HepG2 (cell line): ENCODE measurements around the gene SRP72. TPM values are rescaled to one million over a fixed set of nuclear protein-coding genes. Genes with fewer than 3 reads are reported as not detected.

Experiments used
- BRCA1 ChIP-seq: sonication (generic); formaldehyde crosslinking; IDR thresholded peaks from 2 replicates; pipeline ENCODE4 v1.4.0; 2020; ENCODE audit warnings: missing genetic modification reagents
- CBX1 ChIP-seq: IDR thresholded peaks from one replicate; pipeline ENCODE4 v1.6.1; 2016; ENCODE audit warnings: antibody characterized with exemption, low read depth
- CC2D1A ChIP-seq: sonication (generic); formaldehyde crosslinking; IDR thresholded peaks from 2 replicates; pipeline ENCODE4 v1.8.1; 2023; ENCODE audit warnings: mild to moderate bottlenecking, missing genetic modification reagents
- DNMT3B ChIP-seq: conservative IDR thresholded peaks from 2 replicates; pipeline ENCODE4 v1.6.1; 2016; ENCODE audit warnings: missing biosample characterization, control low read depth
- GPN1 ChIP-seq: sonication (generic); formaldehyde crosslinking; IDR thresholded peaks from 2 replicates; pipeline ENCODE4 v1.5.1; 2020; ENCODE audit warnings: missing genetic modification reagents, borderline replicate concordance
- HDAC6 ChIP-seq: fragments of 200-600 bp; sonication (generic); IDR thresholded peaks from 2 replicates; pipeline ENCODE4 v1.7.0; 2017; ENCODE audit warnings: mild to moderate bottlenecking, antibody characterized with exemption, low read length, low read depth
- IKZF1 ChIP-seq: fragments of 450-650 bp; IDR thresholded peaks from 2 replicates; pipeline ENCODE4 v1.7.1; 2016
- JDP2 ChIP-seq: sonication (generic); formaldehyde crosslinking; IDR thresholded peaks from 2 replicates; pipeline ENCODE4 v1.8.1; 2022; ENCODE audit warnings: missing genetic modification reagents, borderline replicate concordance
- MED13 ChIP-seq: sonication (generic); formaldehyde crosslinking; IDR thresholded peaks from 2 replicates; pipeline ENCODE4 v1.5.0; 2020; ENCODE audit warnings: missing genetic modification reagents
- MTA3 ChIP-seq: sonication (generic); formaldehyde crosslinking; IDR thresholded peaks from 2 replicates; pipeline ENCODE4 v1.4.0; 2020; ENCODE audit warnings: missing genetic modification reagents
- MTF1 ChIP-seq: sonication (generic); formaldehyde crosslinking; IDR thresholded peaks from 2 replicates; pipeline ENCODE4 v1.5.0; 2020; ENCODE audit warnings: missing genetic modification reagents
- NFKBIZ ChIP-seq: IDR thresholded peaks from 2 replicates; pipeline ENCODE4 v1.6.1; 2018; ENCODE audit warnings: missing genetic modification reagents, missing compliant biosample characterization
- NR2C2 ChIP-seq: sonication (generic); formaldehyde crosslinking; IDR thresholded peaks from 2 replicates; pipeline ENCODE4 v1.4.0; 2020; ENCODE audit warnings: missing genetic modification reagents, mild to moderate bottlenecking, moderate library complexity, borderline replicate concordance
- SALL2 ChIP-seq: sonication (generic); formaldehyde crosslinking; IDR thresholded peaks from 2 replicates; pipeline ENCODE4 v1.8.1; 2023; ENCODE audit warnings: mild to moderate bottlenecking, missing genetic modification reagents, inconsistent platforms
- SIN3A ChIP-seq: IDR thresholded peaks from 2 replicates; pipeline ENCODE4 v1.6.1; 2011; ENCODE audit warnings: low read depth, mild to moderate bottlenecking, control low read depth, low read length, borderline replicate concordance
- TGIF2 ChIP-seq: IDR thresholded peaks from 2 replicates; pipeline ENCODE4 v1.6.1; 2016; ENCODE audit warnings: control low read depth, missing compliant biosample characterization
- TMF1 ChIP-seq: sonication (generic); formaldehyde crosslinking; IDR thresholded peaks from 2 replicates; pipeline ENCODE4 v1.8.1; 2022; ENCODE audit warnings: low read depth, missing genetic modification reagents
- ZBTB7A ChIP-seq: sonication (generic); formaldehyde crosslinking; IDR thresholded peaks from 2 replicates; pipeline ENCODE4 v1.8.0; 2022; ENCODE audit warnings: mild to moderate bottlenecking, missing genetic modification reagents
- ZC3H13 ChIP-seq: sonication (generic); formaldehyde crosslinking; IDR thresholded peaks from 2 replicates; pipeline ENCODE4 v1.8.1; 2023; ENCODE audit warnings: mild to moderate bottlenecking, missing genetic modification reagents, moderate library complexity
- ZFP36L2 ChIP-seq: sonication (generic); formaldehyde crosslinking; IDR thresholded peaks from 2 replicates; pipeline ENCODE4 v1.4.0; 2020; ENCODE audit warnings: missing genetic modification reagents
- ZFYVE20 ChIP-seq: sonication (generic); formaldehyde crosslinking; IDR thresholded peaks from 2 replicates; pipeline ENCODE4 v1.8.0; 2023; ENCODE audit warnings: low read depth, mild to moderate bottlenecking, moderate library complexity, missing genetic modification reagents, borderline replicate concordance
- ZIK1 ChIP-seq: sonication (generic); formaldehyde crosslinking; IDR thresholded peaks from 2 replicates; pipeline ENCODE4 v1.5.0; 2020; ENCODE audit warnings: mild to moderate bottlenecking, low read depth, missing genetic modification reagents, borderline replicate concordance
- ZNF431 ChIP-seq: sonication (generic); formaldehyde crosslinking; IDR thresholded peaks from 2 replicates; pipeline ENCODE4 v1.9.0; 2022; ENCODE audit warnings: missing genetic modification reagents, low read depth, mild to moderate bottlenecking, borderline replicate concordance
- ZNF564 ChIP-seq: sonication (generic); formaldehyde crosslinking; IDR thresholded peaks from 2 replicates; pipeline ENCODE4 v1.8.1; 2023; ENCODE audit warnings: mild to moderate bottlenecking, missing genetic modification reagents
- ZNF747 ChIP-seq: sonication (generic); formaldehyde crosslinking; IDR thresholded peaks from 2 replicates; pipeline ENCODE4 v1.8.1; 2023; ENCODE audit warnings: missing genetic modification reagents, mild to moderate bottlenecking, borderline replicate concordance
- ZNF776 ChIP-seq: sonication (generic); formaldehyde crosslinking; IDR thresholded peaks from 2 replicates; pipeline ENCODE4 v1.4.0; 2020; ENCODE audit warnings: mild to moderate bottlenecking, missing genetic modification reagents
- polyA plus RNA-seq, 8 experiments: library from polyadenylated mRNA; depleted of rRNA in 3 of 8; stranded (reverse) in 7 of 8; unstranded in 1 of 8; fragments of >200 nt; fragmentation: Illumina TruSeq in 4 of 8; extraction: Trizol in 4 of 8; gene quantifications; 2 replicates each; pipeline versions ENCODE4 v1.2.1 to v1.2.3, GENCODE V29; 2011 to 2016; ENCODE audit warnings: low read depth in 4 of 8, missing spikeins in 1 of 8, mixed read lengths in 1 of 8; ENCODE audit not compliant: insufficient read depth in 1 of 8
- total RNA-seq, 5 experiments: library from RNA; depleted of rRNA; stranded (reverse); fragments of >200 nt; fragmentation: Illumina TruSeq; extraction: Trizol; gene quantifications; 2 replicates each; pipeline ENCODE4 v1.2.3, GENCODE V29; 2016; ENCODE audit warnings: low read depth in 1 of 5
- TF ChIP-seq, protein P1 (sequence below): IDR thresholded peaks from 2 replicates; pipeline ENCODE4 v1.6.1; 2012; ENCODE audit warnings: inconsistent platforms
- TF ChIP-seq, protein P2 (sequence below): sonication (generic); formaldehyde crosslinking; IDR thresholded peaks from 2 replicates; pipeline ENCODE4 v1.4.0; 2020; ENCODE audit warnings: mild to moderate bottlenecking, missing genetic modification reagents
- TF ChIP-seq, protein P3 (sequence below): sonication (generic); formaldehyde crosslinking; IDR thresholded peaks from 2 replicates; pipeline ENCODE4 v1.5.0; 2020; ENCODE audit warnings: missing genetic modification reagents, mild to moderate bottlenecking, borderline replicate concordance

The SRP72 gene
- total and polyA plus RNA-seq, 2 of the 13 experiments (the other 11 are each of a cell fraction or from before 2014, with no cell fraction given) = 64.9 to 75.6 TPM

DNA sequence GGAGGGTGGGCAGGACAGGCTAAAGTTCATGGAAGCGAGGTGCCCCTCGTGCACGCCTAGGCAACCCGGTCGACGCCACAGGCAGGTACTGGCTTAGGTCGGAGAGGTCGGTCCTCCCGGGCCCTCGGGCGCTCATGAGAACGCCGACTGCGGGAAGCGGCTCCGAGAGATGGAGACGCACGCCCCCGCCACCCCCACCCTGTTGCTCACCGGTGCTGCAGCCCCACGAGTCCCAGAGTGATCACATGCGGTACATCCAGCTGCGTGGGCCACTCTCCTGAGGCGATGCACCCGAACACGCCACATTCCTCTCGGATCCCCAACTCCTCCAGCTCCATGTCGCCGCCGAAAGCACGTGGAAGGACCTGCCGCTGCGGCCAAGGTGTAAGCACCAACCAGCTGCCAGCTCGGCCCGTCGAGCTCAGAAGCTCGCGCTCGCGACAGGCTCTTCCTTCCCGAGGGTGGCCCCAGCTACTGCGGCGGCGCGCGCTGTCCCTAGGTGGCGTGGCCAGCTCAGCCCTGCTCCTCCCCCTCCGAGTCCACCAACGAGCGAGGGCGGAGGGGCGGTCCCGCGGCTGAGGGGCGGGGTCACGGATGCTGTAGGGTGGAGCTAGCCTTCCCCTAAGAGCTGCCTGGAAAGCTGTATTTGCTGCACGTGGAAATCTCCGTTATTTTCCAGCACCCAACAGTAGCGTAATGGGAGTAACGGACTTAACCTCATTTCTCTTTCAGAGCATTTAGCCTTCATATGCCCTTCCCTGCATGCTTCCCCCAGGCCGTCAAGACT, 32.1 kb upstream of the SRP72 start, which contains the start of gene PPAT (continued):
- TF ChIP-seq MED13 (CRISPR knock-in tag) (peak; percentile 14; the same call in 1 of the 2 replicates), MTA3 (CRISPR knock-in tag) (no peak), NR2C2 (CRISPR knock-in tag) (peak; percentile 59; the same call in 1 of the 2 replicates), DNMT3B (CRISPR knock-in tag) (no peak), ZBTB7A (CRISPR knock-in tag) (no peak), CC2D1A (CRISPR knock-in tag) (0 out of 2 replicates have a peak, but pooled peaks have one; percentile 32), SIN3A (peak; percentile 91; the same call in 1 of the 2 replicates), GPN1 (CRISPR knock-in tag) (no peak), BRCA1 (peak; percentile 15; the same call in 1 of the 2 replicates), ZNF431 (peak; percentile 80; the same call in 1 of the 2 replicates), HDAC6 (no peak), TMF1 (peak; percentile 62; the same call in 1 of the 2 replicates), SALL2 (CRISPR knock-in tag) (peak; percentile 77), NFKBIZ (CRISPR knock-in tag) (no peak), MTF1 (CRISPR knock-in tag) (no peak), IKZF1 (no peak), ZC3H13 (CRISPR knock-in tag) (0 out of 2 replicates have a peak, but pooled peaks have one; percentile 43), ZNF564 (CRISPR knock-in tag) (no peak), TGIF2 (CRISPR knock-in tag) (no peak; the same call in 1 of the 2 replicates), ZFYVE20 (CRISPR knock-in tag) (0 out of 2 replicates have a peak, but pooled peaks have one; percentile 61), ZNF747 (CRISPR knock-in tag) (no peak; the same call in 1 of the 2 replicates), ZNF776 (CRISPR knock-in tag) (peak; percentile 60; the same call in 1 of the 2 replicates), CBX1 (peak; percentile 27), JDP2 (CRISPR knock-in tag) (no peak), ZIK1 (peak; percentile 74), ZFP36L2 (CRISPR knock-in tag) (no peak; the same call in 1 of the 2 replicates)
- TF ChIP-seq, protein P1, sequence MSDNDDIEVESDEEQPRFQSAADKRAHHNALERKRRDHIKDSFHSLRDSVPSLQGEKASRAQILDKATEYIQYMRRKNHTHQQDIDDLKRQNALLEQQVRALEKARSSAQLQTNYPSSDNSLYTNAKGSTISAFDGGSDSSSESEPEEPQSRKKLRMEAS = peak; percentile 98
- TF ChIP-seq, protein P2, sequence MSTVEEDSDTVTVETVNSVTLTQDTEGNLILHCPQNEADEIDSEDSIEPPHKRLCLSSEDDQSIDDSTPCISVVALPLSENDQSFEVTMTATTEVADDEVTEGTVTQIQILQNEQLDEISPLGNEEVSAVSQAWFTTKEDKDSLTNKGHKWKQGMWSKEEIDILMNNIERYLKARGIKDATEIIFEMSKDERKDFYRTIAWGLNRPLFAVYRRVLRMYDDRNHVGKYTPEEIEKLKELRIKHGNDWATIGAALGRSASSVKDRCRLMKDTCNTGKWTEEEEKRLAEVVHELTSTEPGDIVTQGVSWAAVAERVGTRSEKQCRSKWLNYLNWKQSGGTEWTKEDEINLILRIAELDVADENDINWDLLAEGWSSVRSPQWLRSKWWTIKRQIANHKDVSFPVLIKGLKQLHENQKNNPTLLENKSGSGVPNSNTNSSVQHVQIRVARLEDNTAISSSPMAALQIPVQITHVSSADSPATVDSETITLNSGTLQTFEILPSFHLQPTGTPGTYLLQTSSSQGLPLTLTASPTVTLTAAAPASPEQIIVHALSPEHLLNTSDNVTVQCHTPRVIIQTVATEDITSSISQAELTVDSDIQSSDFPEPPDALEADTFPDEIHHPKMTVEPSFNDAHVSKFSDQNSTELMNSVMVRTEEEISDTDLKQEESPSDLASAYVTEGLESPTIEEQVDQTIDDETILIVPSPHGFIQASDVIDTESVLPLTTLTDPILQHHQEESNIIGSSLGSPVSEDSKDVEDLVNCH (CRISPR knock-in tag) = no peak
- TF ChIP-seq, protein P3, sequence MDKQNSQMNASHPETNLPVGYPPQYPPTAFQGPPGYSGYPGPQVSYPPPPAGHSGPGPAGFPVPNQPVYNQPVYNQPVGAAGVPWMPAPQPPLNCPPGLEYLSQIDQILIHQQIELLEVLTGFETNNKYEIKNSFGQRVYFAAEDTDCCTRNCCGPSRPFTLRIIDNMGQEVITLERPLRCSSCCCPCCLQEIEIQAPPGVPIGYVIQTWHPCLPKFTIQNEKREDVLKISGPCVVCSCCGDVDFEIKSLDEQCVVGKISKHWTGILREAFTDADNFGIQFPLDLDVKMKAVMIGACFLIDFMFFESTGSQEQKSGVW (CRISPR knock-in tag) = 0 out of 2 replicates have a peak, but pooled peaks have one; percentile 55
